WTC11 (cell line): Measurements from ENCODE around the gene BCLAF1.

ENCODE experiments used
- NFYB ChIP-seq: sonication (generic); formaldehyde crosslinking; conservative IDR thresholded peaks from 2 replicates; pipeline ENCODE4 v1.8.0; 2022; ENCODE audit warnings: low read depth, missing genetic modification reagents
- NR2C2 ChIP-seq: sonication (generic); formaldehyde crosslinking; IDR thresholded peaks from 2 replicates; pipeline ENCODE4 v1.8.0; 2022; ENCODE audit warnings: mild to moderate bottlenecking, missing genetic modification reagents
- PRRX2 ChIP-seq: fragments of 250-450 bp; sonication (Bioruptor Pico); IDR thresholded peaks from 2 replicates; pipeline ENCODE4 v1.8.0; 2021; ENCODE audit warnings: mild to moderate bottlenecking
- SP1 ChIP-seq: sonication (generic); formaldehyde crosslinking; conservative IDR thresholded peaks from 2 replicates; pipeline ENCODE4 v1.8.1; 2022; ENCODE audit warnings: missing genetic modification reagents
- ZNF263 ChIP-seq: sonication (generic); formaldehyde crosslinking; IDR thresholded peaks from 2 replicates; pipeline ENCODE4 v1.8.1; 2022; ENCODE audit warnings: low read depth, mild to moderate bottlenecking, moderate library complexity, missing genetic modification reagents
- TF ChIP-seq, protein P1 (sequence below): fragments of 200-600 bp; IDR thresholded peaks from 2 replicates; pipeline ENCODE4 v1.8.0; 2022; ENCODE audit warnings: antibody characterized with exemption
- TF ChIP-seq, protein P2 (sequence below): sonication (generic); formaldehyde crosslinking; IDR thresholded peaks from 2 replicates; pipeline ENCODE4 v1.8.1; 2023; ENCODE audit warnings: mild to moderate bottlenecking, missing genetic modification reagents, moderate library complexity
- TF ChIP-seq, protein P3 (sequence below): sonication (generic); formaldehyde crosslinking; IDR thresholded peaks from 2 replicates; pipeline ENCODE4 v1.8.1; 2023; ENCODE audit warnings: mild to moderate bottlenecking, missing genetic modification reagents, moderate library complexity
- TF ChIP-seq, protein P4 (sequence below): fragments of 250-450 bp; sonication (Bioruptor Pico); IDR thresholded peaks from 2 replicates; pipeline ENCODE4 v2.1.2; 2022; ENCODE audit warnings: mild to moderate bottlenecking, moderate library complexity

DNA sequence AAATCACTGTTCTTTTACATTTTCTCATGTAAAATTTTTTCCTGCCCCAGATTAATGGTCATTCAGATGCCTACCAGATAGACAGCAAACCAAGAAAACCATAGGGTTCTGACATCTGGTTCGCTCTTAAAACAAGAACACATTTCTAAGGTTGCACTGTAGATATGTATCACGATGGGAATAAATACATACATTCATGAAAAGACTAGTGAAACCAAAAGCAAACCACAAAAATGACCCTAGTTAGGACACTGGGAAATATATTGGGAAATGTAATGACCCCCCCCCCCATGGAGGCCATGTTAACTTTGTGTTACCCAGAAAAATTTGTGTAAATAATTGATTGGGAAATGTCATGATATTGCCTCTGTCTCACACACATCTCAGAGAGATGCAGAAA lies 77.0 kb downstream of the BCLAF1 start:
- TF ChIP-seq, protein P1, sequence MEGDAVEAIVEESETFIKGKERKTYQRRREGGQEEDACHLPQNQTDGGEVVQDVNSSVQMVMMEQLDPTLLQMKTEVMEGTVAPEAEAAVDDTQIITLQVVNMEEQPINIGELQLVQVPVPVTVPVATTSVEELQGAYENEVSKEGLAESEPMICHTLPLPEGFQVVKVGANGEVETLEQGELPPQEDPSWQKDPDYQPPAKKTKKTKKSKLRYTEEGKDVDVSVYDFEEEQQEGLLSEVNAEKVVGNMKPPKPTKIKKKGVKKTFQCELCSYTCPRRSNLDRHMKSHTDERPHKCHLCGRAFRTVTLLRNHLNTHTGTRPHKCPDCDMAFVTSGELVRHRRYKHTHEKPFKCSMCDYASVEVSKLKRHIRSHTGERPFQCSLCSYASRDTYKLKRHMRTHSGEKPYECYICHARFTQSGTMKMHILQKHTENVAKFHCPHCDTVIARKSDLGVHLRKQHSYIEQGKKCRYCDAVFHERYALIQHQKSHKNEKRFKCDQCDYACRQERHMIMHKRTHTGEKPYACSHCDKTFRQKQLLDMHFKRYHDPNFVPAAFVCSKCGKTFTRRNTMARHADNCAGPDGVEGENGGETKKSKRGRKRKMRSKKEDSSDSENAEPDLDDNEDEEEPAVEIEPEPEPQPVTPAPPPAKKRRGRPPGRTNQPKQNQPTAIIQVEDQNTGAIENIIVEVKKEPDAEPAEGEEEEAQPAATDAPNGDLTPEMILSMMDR: no peak
- TF ChIP-seq NFYB (CRISPR knock-in tag) (no peak), PRRX2 (no peak), SP1 (CRISPR knock-in tag) (no peak), ZNF263 (CRISPR knock-in tag) (no peak), NR2C2 (CRISPR knock-in tag) (no peak)
- TF ChIP-seq, protein P2, sequence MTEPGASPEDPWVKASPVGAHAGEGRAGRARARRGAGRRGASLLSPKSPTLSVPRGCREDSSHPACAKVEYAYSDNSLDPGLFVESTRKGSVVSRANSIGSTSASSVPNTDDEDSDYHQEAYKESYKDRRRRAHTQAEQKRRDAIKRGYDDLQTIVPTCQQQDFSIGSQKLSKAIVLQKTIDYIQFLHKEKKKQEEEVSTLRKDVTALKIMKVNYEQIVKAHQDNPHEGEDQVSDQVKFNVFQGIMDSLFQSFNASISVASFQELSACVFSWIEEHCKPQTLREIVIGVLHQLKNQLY: no peak
- TF ChIP-seq, protein P3, sequence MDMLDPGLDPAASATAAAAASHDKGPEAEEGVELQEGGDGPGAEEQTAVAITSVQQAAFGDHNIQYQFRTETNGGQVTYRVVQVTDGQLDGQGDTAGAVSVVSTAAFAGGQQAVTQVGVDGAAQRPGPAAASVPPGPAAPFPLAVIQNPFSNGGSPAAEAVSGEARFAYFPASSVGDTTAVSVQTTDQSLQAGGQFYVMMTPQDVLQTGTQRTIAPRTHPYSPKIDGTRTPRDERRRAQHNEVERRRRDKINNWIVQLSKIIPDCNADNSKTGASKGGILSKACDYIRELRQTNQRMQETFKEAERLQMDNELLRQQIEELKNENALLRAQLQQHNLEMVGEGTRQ (CRISPR knock-in tag): no peak
- TF ChIP-seq, protein P4, sequence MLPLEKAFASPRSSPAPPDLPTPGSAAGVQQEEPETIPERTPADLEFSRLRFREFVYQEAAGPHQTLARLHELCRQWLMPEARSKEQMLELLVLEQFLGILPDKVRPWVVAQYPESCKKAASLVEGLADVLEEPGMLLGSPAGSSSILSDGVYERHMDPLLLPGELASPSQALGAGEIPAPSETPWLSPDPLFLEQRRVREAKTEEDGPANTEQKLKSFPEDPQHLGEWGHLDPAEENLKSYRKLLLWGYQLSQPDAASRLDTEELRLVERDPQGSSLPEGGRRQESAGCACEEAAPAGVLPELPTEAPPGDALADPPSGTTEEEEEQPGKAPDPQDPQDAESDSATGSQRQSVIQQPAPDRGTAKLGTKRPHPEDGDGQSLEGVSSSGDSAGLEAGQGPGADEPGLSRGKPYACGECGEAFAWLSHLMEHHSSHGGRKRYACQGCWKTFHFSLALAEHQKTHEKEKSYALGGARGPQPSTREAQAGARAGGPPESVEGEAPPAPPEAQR (CRISPR knock-in tag): no peak
